ENCODE measurements around the gene ZNF414.
"Not testable (repeated sequence)": the region's sequence is repeated elsewhere in the genome, so short reads cannot be mapped to it uniquely, and the experiment has no call there.

Gene ZNF414

GRCh38 chr19:8517551-8518442 lies 3.8 kb upstream of the ZNF414 start:
- no peak for DNase-seq

GRCh38 chr19:8515317-8515716 lies 1.4 kb upstream of the ZNF414 start:
- no peak for DNase-seq

DNA sequence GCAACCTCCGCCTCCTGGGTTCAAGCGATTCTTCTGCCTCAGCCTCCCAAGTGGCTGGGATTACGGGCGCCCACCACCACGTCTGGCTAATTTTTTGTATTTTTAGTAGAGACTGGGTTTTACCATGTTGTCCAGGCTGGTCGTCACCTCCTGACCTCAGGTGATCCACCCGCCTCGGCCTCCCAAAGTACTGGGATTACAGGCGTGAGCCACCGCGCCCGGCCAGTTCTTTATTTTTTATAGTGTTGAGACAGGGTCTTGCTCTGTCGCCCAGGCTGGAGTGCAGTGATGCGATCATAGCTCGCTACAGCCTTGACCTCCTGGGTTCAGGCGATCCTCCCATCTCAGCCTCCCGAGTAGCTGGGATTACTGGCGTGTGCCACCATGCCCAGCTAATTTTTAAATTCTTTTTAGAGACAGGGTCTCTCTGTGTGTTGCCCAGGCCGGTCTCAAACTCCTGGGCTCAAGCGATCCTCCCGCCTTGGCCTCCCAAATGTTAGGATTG lies 590 bp upstream of the ZNF414 start:
- not testable (repeated sequence) for DNase-seq

- no peak for DNase-seq
Measured at GRCh38 chr19:8513036-8513686, 806 bp downstream of the ZNF414 start.

DNA sequence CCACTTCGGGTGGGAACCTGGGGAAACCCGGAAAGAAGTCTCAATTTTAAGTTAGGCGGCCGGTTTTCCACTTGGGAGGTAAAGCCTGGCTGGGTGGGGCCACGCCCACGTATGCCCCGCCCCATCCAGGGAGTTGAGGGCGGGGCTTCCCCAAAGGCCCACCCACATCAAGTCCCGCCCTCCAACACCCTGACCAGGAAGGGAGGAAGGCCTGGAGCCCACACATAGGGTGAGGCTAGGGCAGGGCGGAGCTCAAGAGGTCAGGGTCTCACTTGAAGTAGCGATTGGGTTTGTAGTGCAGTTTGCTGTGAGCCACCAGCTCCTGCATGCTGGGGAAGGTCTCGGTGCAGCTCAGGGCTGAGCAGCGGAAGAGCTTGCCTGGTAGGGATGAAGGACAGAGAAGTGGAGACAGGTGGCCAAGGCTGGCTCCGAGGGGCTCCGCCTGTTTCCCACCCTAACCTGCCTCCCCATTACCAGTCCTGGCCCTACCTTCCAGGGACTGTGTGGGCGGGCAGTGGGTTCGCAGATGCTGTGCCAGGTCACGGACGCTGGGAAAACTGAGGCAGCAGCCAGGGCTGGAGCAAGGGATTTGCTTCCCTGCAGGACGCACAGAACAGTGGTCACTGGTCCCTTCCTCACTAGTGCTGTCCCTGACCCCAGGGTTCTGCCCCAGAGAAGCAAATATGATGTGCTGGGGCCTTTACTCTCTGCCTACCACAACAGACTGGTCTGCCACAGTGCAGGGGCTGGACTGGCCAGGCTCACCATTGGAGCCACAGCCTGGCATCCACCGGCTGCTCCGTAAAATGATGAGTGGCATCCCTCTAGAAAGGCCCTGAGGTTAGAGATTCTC lies 1.6 kb downstream of the ZNF414 start:
- DNase-seq = no peak

GRCh38 chr19:8511573-8512101 lies 2.3 kb downstream of the ZNF414 start:
- DNase-seq = no peak

DNA sequence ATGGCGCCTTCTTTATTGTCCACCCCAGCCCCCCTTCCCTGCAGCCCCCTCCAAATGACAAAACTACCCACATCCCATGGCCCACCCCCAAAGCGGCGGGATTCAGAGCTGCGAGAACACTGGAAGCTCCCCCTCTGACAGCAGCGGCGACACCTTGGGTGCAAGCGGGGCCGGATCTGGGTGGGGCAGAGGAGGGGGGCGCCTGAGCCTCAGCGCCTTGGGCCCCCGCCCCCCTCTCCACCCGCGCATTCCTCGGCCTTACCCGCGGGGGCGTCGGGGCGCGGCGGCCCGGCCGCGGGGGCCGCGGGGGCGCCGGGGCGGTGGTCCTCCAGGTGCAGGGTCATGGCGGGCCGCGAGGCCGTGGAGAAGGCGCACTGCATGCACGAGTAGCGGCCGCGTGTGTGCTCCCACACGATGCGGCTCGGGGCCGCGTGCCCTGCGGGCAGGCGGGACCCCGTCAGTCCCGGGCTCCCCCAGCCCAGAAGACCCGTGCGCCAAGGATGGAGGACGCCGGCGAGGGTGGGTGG lies 3.3 kb downstream of the ZNF414 start:
- no peak for DNase-seq

GRCh38 chr19:8506402-8506957 lies 7.5 kb downstream of the ZNF414 start:
- DNase-seq = no peak

DNA sequence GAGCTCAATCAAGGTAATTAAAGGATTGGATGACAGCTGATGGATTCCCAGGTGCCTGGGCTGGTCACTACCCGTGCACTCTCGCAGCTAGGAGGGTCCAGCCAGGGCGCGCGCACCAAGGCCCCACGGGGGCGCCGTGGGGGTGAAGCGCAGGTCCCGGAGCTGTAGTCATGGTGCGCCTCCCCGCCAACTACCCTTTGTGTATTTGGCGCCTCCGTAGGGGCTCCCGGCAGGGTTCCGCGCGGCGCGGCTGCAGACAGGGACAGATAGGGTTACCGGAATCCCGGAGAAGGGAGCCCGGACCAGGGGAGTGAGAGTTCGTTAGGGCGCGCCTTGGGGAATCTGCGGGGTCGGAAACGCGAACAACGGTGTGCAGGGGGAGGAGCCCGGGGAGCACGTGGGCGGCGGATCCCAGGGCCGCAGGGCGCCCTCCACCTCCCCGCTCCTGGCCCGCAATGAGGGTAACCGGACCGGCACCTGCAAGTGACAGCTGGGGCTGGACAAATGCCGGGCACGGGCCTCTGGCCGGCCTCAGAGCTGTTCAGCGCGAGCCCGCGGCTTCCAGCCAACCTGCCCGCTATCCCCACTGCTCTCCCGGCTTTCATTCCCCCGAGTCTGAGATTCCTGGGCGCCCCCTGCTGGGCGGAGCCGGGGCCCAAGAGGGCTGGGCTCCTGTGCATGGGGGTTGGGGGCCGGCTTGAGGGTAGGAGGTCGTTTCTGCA lies 8.1 kb downstream of the ZNF414 start:
- peak; percentile 58 to 80 for DNase-seq

GRCh38 chr19:8504919-8505318 lies 9.0 kb downstream of the ZNF414 start:
- no peak for DNase-seq

- no peak for DNase-seq
Measured at GRCh38 chr19:8504171-8504570, 9.8 kb downstream of the ZNF414 start.

DNA sequence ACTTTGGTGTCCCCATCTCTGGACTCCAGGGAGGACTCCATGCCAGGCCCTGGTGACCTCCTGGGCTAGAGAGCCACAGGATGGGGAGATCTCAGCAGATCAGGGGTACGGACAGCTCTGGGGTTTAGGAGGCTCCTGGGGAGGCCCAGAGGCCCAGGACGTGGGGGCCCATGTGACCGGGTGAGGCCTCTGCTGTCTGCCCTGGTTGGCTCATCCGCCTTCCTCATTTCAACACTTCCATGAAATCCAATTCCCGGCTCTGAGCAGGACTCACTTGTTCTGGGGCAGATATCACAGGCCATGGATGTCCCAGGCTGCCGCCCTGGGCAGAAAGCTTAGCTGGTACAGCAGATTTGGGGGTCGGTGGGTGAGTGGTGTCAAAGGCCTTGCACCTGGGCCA lies 10.5 kb downstream of the ZNF414 start:
- DNase-seq = no peak

DNA sequence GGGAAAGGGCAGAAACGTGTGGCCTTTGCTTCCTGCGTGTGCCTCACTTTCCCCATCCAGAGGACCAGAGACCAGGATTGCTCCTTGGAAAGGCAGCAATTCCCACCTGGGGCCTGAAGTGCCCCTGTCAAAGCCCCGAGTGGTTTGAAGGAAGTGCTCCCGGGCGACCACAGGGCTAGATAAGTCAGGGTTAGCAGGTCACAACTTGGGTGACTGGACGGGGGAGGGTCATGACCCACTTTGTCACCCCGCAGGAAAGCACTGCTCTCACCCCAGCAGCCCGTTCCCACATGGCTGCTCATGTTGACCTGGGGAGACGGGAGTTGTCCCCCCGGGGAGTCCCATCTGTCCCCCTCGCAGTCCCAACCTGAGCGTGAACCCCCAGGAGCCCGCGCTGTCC lies 12.0 kb downstream of the ZNF414 start:
- no peak for DNase-seq

DNA sequence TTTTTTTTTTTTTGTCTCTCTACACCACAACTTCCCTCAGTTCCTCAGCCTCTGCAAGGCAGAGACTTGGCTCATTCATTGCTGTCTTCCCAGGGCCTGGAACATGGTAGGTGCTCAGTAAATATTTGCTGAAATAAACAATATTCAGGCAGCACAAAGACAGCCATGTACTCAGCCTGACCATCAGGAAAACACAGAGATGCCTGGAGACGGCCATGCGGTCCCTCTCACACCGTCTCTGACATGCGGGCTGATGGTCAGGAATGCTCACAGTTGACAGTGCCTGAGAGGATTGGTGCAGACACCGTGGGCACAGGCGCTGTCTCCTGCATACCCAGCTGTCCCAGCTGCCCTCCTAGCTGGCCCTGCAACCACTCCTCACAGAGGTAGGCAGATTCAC lies 12.5 kb downstream of the ZNF414 start:
- DNase-seq = no peak

- no peak for DNase-seq
Measured at GRCh38 chr19:8500158-8500557, 13.8 kb downstream of the ZNF414 start.

DNA sequence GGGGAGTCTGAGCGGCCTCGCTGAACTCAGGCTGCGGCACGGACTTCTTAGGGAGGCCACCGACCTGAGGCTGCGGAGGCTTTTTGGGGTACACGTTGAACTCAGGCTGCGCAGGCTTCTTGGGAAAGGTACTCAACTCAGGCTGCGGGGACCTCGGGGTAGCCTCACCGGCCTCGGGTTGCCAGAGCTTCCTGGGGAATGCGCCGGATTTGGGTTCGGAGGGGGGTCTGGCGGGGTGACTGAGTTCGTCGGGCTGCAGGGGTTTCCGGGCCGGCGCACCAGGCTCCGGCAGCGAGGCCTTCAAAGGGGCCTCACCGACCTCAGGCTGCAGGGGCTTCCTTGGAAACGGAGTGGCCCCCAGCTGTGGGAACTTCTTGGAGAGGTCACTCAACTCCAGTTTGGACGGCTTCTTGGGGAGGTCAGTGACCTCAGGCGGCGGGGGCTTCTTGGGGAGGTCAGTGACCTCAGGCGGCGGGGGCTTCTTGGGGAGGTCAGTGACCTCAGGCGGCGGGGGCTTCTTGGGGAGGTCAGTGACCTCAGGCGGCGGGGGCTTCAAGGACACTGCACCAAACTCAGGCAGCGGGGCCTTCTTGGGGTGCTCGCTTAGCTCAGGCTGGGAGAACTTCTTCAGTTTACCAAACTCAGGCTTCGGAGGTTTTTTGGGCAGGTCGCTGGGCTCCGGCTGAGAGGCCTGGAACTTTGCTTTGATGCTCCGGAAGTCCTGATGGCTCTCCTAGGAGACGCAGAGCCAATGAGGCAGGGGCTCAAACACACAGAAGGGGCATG lies 14.7 kb downstream of the ZNF414 start:
- no peak for DNase-seq

- no peak for DNase-seq
Measured at GRCh38 chr19:8498295-8498694, 15.7 kb downstream of the ZNF414 start.

DNA sequence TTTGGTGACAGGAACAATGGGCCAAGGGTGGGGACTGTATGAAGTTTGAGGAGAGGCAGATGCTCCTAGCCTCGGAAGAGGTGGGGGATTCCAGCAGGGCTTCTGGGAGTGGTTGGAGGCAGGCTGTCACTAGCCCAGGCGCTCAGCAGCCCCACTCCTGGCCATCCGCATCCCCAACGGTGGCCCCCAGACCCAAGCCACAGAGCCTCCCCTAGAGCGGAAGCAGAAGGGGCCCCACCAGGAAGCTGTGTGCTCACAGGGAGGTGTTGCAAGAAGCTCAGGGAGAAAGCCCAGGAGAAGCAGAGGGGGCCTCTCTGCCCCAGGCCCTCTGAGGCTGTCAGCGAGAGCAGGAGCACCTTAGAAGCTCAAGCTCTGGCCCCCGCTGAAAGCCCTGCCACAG lies 19.8 kb downstream of the ZNF414 start:
- no peak for DNase-seq

DNA sequence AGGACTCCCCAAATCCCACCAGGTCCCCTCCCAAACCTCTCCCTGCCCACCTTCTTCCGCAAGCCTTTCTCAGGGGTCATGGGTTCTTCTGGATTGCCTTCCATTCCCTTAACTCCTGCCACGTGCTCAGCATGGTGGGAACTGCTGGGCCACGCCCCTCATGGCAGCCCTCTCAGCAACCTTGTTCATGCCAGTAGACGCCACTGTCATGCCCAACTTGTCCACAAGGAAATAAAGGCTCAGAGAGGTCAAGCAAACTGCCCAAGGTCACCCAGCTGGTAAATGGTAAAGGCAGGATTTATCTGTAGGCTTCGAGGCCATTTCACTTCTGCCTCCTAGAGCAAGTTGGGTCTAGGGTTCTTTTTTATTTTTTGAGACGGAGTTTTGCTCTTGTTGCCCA lies 22.4 kb downstream of the ZNF414 start:
- no peak for DNase-seq

DNA sequence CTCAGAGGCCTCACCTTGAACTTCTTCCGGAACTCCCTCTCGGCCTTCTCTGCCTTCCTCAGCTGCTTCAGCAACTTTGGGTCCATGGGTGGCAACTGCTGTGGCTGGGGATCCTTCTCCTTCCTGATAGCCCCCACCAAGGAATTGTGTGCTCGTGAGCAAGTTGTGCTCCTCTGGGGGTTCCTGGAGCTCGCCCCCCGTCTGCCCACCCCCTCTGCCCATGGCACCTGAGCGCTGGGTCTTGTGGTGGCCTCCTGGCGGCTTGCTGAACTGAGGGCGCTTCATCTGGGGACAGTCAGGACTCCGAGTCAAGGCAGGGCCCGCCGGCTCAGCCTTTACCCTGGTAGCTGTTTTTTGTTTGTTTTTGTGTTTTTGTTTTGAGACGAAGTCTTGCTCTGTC lies 23.1 kb downstream of the ZNF414 start:
- DNase-seq = no peak

DNA sequence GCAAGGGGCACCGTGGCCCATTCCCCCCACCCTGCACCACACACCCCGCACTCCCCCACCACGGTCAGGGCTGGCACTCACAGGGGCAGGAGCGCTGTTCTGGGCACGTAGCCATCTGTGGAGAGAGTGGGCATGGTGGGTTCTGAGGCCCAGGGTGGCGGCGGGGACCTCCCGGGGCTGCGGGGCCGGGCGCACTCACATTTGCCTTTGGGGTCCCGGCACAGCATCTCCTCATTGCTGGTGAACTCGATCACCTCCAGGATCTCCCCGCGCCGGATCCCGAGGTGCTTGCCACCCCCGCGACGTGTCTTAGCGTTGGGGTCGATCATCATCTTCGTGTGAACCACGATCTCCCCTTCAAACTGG lies 23.6 kb downstream of the ZNF414 start:
- no peak for DNase-seq
